Lower leg skin (tissue), 3 donors: ENCODE results near the gene ZNF716.

Experiments
- CTCF ChIP-seq, 3 donors: fragments of 450-650 bp; IDR thresholded peaks; one replicate each; pipeline ENCODE4 v1.5.1; 2016; ENCODE audit warnings: antibody characterized with exemption in 3 of 3, mild to moderate bottlenecking in 3 of 3, moderate library complexity in 2 of 3
- POLR2A ChIP-seq, 2 donors: fragments of 450-650 bp; IDR thresholded peaks; one replicate each; pipeline ENCODE4 v1.6.1; 2016 to 2017; ENCODE audit warnings: antibody characterized with exemption in 2 of 2, mild to moderate bottlenecking in 1 of 2, moderate library complexity in 1 of 2

GRCh38 chr7:57437581-57437980 is 12.4 kb upstream of the ZNF716 start:
- TF ChIP-seq CTCF (IDR thresholded peaks at IDR 0.05) (no peak), POLR2A (IDR thresholded peaks at IDR 0.05) (no peak)
